Astrocyte (in vitro differentiated cells and primary cell): Measurements from ENCODE around the gene EFTUD2. TPM values are rescaled to one million over a fixed set of nuclear protein-coding genes. Genes with fewer than 3 reads are reported as not detected.

ENCODE experiments used
- DNase-seq: peaks from one replicate; pipeline ENCODE4 v3.0.0-alpha.2; 2010; ENCODE audit warnings: low read depth
- FAIRE-seq: peaks from 2 replicates; lab custom pipeline; 2011; peaks lifted over from hg19 to GRCh38; lab: Jason Lieb, UNC
- H2AFZ ChIP-seq: 2 replicates; pipeline ENCODE4 v1.6.0; 2012; ENCODE audit warnings: low read depth, low read length, inconsistent platforms
- H3K27ac ChIP-seq: 2 replicates; pipeline ENCODE4 v1.5.1; 2011; ENCODE audit warnings: low read depth, low read length, inconsistent platforms
- H3K27me3 ChIP-seq: 2 replicates; pipeline ENCODE4 v1.6.0; 2011; ENCODE audit warnings: low read length, inconsistent platforms; ENCODE audit not compliant: insufficient read depth
- H3K36me3 ChIP-seq: 2 replicates; pipeline ENCODE4 v1.5.1; 2011; ENCODE audit warnings: low read length, inconsistent platforms; ENCODE audit not compliant: insufficient read depth
- H3K4me1 ChIP-seq: 2 replicates; pipeline ENCODE4 v1.5.1; 2011; ENCODE audit warnings: low read length, inconsistent platforms; ENCODE audit not compliant: insufficient read depth
- H3K4me2 ChIP-seq: 2 replicates; pipeline ENCODE4 v1.6.0; 2012; ENCODE audit warnings: low read length, inconsistent platforms
- H3K4me3 ChIP-seq: 2 replicates; pipeline ENCODE4 v1.5.1; 2011; ENCODE audit warnings: low read depth, mild to moderate bottlenecking, low read length, inconsistent platforms; ENCODE audit not compliant: insufficient read depth
- H3K79me2 ChIP-seq: 2 replicates; pipeline ENCODE4 v1.6.0; 2012; ENCODE audit warnings: mild to moderate bottlenecking, low read length, inconsistent platforms; ENCODE audit not compliant: insufficient read depth
- H3K9ac ChIP-seq: 2 replicates; pipeline ENCODE4 v1.6.0; 2012; ENCODE audit warnings: mild to moderate bottlenecking, low read length, inconsistent platforms
- H3K9me3 ChIP-seq: 2 replicates; pipeline ENCODE4 v1.5.1; 2012; ENCODE audit warnings: low read depth, mild to moderate bottlenecking, low read length, inconsistent platforms; ENCODE audit not compliant: insufficient read depth
- H4K20me1 ChIP-seq: 2 replicates; pipeline ENCODE4 v1.6.0; 2012; ENCODE audit warnings: low read length, inconsistent platforms; ENCODE audit not compliant: insufficient read depth
- H3K27ac Mint-ChIP-seq: one replicate; pipeline ENCODE4 v1.8.0; 2021; ENCODE audit warnings: mild to moderate bottlenecking, mixed read lengths; ENCODE audit not compliant: unreplicated experiment
- H3K27me3 Mint-ChIP-seq: one replicate; pipeline ENCODE4 v1.8.0; 2021; ENCODE audit warnings: low read depth, mixed read lengths; ENCODE audit not compliant: unreplicated experiment
- H3K36me3 Mint-ChIP-seq: one replicate; pipeline ENCODE4 v1.8.0; 2021; ENCODE audit warnings: low read depth, mixed read lengths; ENCODE audit not compliant: unreplicated experiment
- H3K4me1 Mint-ChIP-seq: one replicate; pipeline ENCODE4 v1.8.0; 2021; ENCODE audit warnings: low read depth, mixed read lengths; ENCODE audit not compliant: unreplicated experiment
- H3K4me3 Mint-ChIP-seq: one replicate; pipeline ENCODE4 v1.8.0; 2021; ENCODE audit warnings: mild to moderate bottlenecking, moderate library complexity, mixed read lengths; ENCODE audit not compliant: unreplicated experiment
- H3K9me3 Mint-ChIP-seq: one replicate; pipeline ENCODE4 v1.8.0; 2021; ENCODE audit warnings: mild to moderate bottlenecking, mixed read lengths; ENCODE audit not compliant: unreplicated experiment
- CTCF ChIP-seq: IDR thresholded peaks from 2 replicates; pipeline ENCODE4 v1.5.1; 2011; ENCODE audit warnings: low read depth, mild to moderate bottlenecking, inconsistent platforms, low read length, moderate library complexity; ENCODE audit not compliant: insufficient read depth
- EZH2 ChIP-seq: IDR thresholded peaks from 2 replicates; pipeline ENCODE4 v1.6.1; 2012; ENCODE audit warnings: mild to moderate bottlenecking, low read length, inconsistent platforms; ENCODE audit not compliant: insufficient read depth
- total RNA-seq: library from RNA; stranded (reverse); gene quantifications from 2 replicates; pipeline ENCODE4 v1.2.1, GENCODE V29; 2021

Gene EFTUD2
- total RNA-seq, 1 donor from 2014 or later = 129 TPM

GRCh38 chr17:44920565-44920940, 21.3 kb upstream of the EFTUD2 start:
- no peak overlapping the region for H2AFZ ChIP-seq
- Mint-ChIP-seq H3K27ac (no peak overlapping the region), H3K27me3 (peaks cover 40% of the 10 kb centered on the region), H3K4me1 (no peaks in the 10 kb centered on the region), H3K4me3 (no peak overlapping the region), H3K9me3 (no peaks in the 10 kb centered on the region), H3K36me3 (no peaks in the 10 kb centered on the region)
- H3K9me3 ChIP-seq = no peaks in the 10 kb centered on the region
- no peaks in the 10 kb centered on the region for H3K36me3 ChIP-seq
- FAIRE-seq = no peak
- H3K4me3 ChIP-seq = no peak overlapping the region
- H3K9ac ChIP-seq = no peak overlapping the region
- no peaks in the 10 kb centered on the region for H3K79me2 ChIP-seq
- H3K4me1 ChIP-seq = peaks cover 11% of the 10 kb centered on the region
- H3K27ac ChIP-seq = no peak overlapping the region
- TF ChIP-seq CTCF (no peak), EZH2 (no peak)
- no peaks in the 10 kb centered on the region for H4K20me1 ChIP-seq
- no peak for DNase-seq
- peaks cover 9% of the 10 kb centered on the region for H3K27me3 ChIP-seq
- no peak overlapping the region for H3K4me2 ChIP-seq

- no peaks in the 10 kb centered on the region for H3K9me3 Mint-ChIP-seq
- H3K4me2 ChIP-seq = no peak overlapping the region
- no peaks in the 10 kb centered on the region for H3K4me1 Mint-ChIP-seq
- H3K4me1 ChIP-seq = peaks cover 11% of the 10 kb centered on the region
- no peak overlapping the region for H3K4me3 ChIP-seq
- no peak overlapping the region for H3K4me3 Mint-ChIP-seq
- H3K9me3 ChIP-seq = no peaks in the 10 kb centered on the region
- peak; percentile 73 for FAIRE-seq
- H3K9ac ChIP-seq = no peak overlapping the region
- no peak overlapping the region for H3K27ac Mint-ChIP-seq
- TF ChIP-seq EZH2 (no peak), CTCF (peak; percentile 76)
- H3K27ac ChIP-seq = no peak overlapping the region
- no peaks in the 10 kb centered on the region for H4K20me1 ChIP-seq
- DNase-seq = peak; percentile 56
- no peak overlapping the region for H2AFZ ChIP-seq
- H3K36me3 Mint-ChIP-seq = no peaks in the 10 kb centered on the region
- no peaks in the 10 kb centered on the region for H3K79me2 ChIP-seq
- peaks cover 40% of the 10 kb centered on the region for H3K27me3 Mint-ChIP-seq
- peaks cover 9% of the 10 kb centered on the region for H3K27me3 ChIP-seq
- H3K36me3 ChIP-seq = no peaks in the 10 kb centered on the region
Observed at GRCh38 chr17:44919885-44920564, 20.8 kb upstream of the EFTUD2 start.

- Mint-ChIP-seq H3K4me3 (no peak overlapping the region), H3K27ac (no peak overlapping the region), H3K36me3 (no peaks in the 10 kb centered on the region), H3K9me3 (no peaks in the 10 kb centered on the region), H3K27me3 (peaks cover 41% of the 10 kb centered on the region), H3K4me1 (no peaks in the 10 kb centered on the region)
- no peak overlapping the region for H3K4me2 ChIP-seq
- no peaks in the 10 kb centered on the region for H3K79me2 ChIP-seq
- no peaks in the 10 kb centered on the region for H3K36me3 ChIP-seq
- H3K4me1 ChIP-seq = peaks cover 11% of the 10 kb centered on the region
- H2AFZ ChIP-seq = no peak overlapping the region
- H3K4me3 ChIP-seq = no peak overlapping the region
- TF ChIP-seq EZH2 = no peak
- no peak for TF ChIP-seq CTCF
- H4K20me1 ChIP-seq = no peaks in the 10 kb centered on the region
- H3K9me3 ChIP-seq = no peaks in the 10 kb centered on the region
- FAIRE-seq (no peak), DNase-seq (no peak)
- H3K9ac ChIP-seq = no peak overlapping the region
- peaks cover 9% of the 10 kb centered on the region for H3K27me3 ChIP-seq
- H3K27ac ChIP-seq = no peak overlapping the region
Observed at GRCh38 chr17:44919411-44919810, 20.2 kb upstream of the EFTUD2 start.
